GM10266 (cell line): ENCODE data around the gene ZBTB16.

ENCODE experiments used
- DNase-seq: peaks from one replicate; pipeline ENCODE4 v3.0.0; 2012; ENCODE audit errors: extremely low spot score
- TF ChIP-seq, protein P1 (sequence below): IDR thresholded peaks from 2 replicates; pipeline ENCODE4 v1.5.1; 2012; ENCODE audit warnings: mild to moderate bottlenecking, low read depth; ENCODE audit not compliant: control insufficient read depth, insufficient read depth; ENCODE audit errors: missing control alignments

Gene ZBTB16

GRCh38 chr11:114283422-114283821 lies 223.9 kb downstream of the ZBTB16 start:
- TF ChIP-seq, protein P1, sequence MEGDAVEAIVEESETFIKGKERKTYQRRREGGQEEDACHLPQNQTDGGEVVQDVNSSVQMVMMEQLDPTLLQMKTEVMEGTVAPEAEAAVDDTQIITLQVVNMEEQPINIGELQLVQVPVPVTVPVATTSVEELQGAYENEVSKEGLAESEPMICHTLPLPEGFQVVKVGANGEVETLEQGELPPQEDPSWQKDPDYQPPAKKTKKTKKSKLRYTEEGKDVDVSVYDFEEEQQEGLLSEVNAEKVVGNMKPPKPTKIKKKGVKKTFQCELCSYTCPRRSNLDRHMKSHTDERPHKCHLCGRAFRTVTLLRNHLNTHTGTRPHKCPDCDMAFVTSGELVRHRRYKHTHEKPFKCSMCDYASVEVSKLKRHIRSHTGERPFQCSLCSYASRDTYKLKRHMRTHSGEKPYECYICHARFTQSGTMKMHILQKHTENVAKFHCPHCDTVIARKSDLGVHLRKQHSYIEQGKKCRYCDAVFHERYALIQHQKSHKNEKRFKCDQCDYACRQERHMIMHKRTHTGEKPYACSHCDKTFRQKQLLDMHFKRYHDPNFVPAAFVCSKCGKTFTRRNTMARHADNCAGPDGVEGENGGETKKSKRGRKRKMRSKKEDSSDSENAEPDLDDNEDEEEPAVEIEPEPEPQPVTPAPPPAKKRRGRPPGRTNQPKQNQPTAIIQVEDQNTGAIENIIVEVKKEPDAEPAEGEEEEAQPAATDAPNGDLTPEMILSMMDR = no peak
- no peak for DNase-seq

GRCh38 chr11:114284021-114284420 lies 224.5 kb downstream of the ZBTB16 start:
- no peak for DNase-seq
- TF ChIP-seq, protein P1 = no peak

DNA sequence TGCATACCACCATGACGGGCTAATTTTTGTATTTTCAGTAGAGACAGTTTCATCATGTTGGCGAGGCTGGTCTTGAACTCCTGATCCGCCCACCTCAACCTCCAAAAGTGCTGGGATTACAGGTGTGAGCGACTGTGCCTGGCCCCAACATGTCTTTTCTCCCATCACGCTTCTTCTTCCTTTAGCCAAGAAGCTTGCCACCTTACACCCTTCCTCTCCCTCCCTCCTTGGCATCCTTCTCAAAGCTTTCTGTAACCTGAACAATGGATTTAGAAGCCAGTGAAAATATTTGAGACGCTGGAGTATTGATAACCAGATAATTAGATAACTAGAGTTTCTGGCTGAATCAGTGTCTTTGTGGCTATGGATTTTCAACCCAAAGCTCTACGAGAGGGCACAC lies 225.4 kb downstream of the ZBTB16 start:
- TF ChIP-seq, protein P1 = no peak
- DNase-seq = no peak

DNA sequence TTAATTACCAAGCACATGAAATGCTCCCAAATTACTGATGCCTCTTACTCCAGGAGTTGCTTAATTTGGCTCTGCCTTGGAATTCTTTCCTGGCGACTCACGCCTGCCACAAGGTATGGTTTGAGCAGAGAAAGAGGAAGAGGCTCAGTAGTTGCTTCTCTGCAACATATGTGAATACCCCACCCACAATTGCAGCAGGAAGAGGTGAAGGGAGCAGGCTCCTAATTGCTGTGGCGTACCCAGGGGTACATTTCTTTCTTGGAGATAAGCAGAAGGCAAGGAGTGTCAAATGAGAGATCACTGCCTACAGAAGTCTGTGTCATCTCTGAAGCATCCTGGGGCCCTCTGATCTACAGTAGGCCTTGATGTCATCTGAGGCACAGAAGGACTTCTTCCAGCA lies 226.1 kb downstream of the ZBTB16 start:
- no peak for DNase-seq
- TF ChIP-seq, protein P1 = no peak

- TF ChIP-seq, protein P1 = no peak
- DNase-seq = no peak
These were observed 226.7 kb downstream of the ZBTB16 start for GRCh38 chr11:114286229-114286628.

DNA sequence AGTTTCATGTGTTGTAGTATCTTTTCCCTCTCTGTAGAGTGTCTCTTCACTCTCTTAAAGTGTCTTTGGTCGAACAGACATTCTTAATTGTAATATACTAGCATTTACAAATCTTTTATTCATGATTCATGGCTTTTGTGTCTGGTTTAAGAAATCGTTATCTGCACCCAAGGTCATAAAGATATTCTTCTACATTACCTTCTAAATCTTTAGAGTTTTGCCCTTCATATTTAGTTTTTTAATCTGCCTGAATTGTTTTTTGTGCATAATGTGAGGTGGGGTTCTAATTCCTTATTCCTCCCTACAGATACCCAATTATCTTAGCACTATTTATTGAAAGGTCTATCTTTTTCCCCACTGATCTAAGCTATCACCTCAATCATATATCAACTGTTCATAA lies 227.6 kb downstream of the ZBTB16 start:
- TF ChIP-seq, protein P1 = no peak
- DNase-seq = no peak

DNA sequence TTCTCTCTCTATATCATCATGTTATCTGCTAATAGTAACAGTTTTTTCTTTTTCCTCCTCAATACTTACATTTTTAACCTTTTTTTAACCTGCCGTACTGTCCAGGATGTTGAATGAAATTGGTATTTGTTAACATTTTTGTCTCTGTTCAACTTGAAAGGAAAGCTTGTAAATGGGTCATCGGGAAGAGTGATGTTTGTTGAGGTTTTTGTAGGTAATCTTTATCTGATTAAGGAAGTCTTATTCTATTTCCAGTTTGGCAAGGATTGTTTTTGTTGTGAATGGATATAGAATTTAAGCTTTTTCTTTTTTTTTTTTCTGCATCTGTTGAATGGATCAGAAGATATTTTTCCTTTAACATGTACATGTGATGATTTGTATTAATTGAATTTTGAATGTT lies 228.6 kb downstream of the ZBTB16 start:
- no peak for DNase-seq
- TF ChIP-seq, protein P1 = no peak
